GM19239 (cell line): ENCODE results near the gene GOLGA7B.
A peak's percentile ranks its signal among the peaks of the same experiment; 100 is the strongest.

Source experiments
- DNase-seq: peaks from one replicate; pipeline ENCODE4 v3.0.0; 2011; ENCODE audit warnings: low spot score; ENCODE audit not compliant: insufficient read length
- FAIRE-seq: peaks from 2 replicates; lab custom pipeline; 2011; peaks lifted over from hg19 to GRCh38; lab: Jason Lieb, UNC

GOLGA7B gene

GRCh38 chr10:97914171-97914836, 64.7 kb downstream of the GOLGA7B start:
- FAIRE-seq (no peak), DNase-seq (no peak)

GRCh38 chr10:97914837-97915211, 65.2 kb downstream of the GOLGA7B start:
- DNase-seq (peak; percentile 79), FAIRE-seq (peak; percentile 68)

GRCh38 chr10:97915346-97916131, 65.9 kb downstream of the GOLGA7B start:
- FAIRE-seq (no peak), DNase-seq (no peak)

GRCh38 chr10:97916586-97916985, 66.9 kb downstream of the GOLGA7B start:
- no peak for DNase-seq
- FAIRE-seq, result no peak

GRCh38 chr10:97919012-97919411, 69.4 kb downstream of the GOLGA7B start:
- no peak for FAIRE-seq
- DNase-seq, result no peak

GRCh38 chr10:97920865-97921264, 71.2 kb downstream of the GOLGA7B start:
- no peak for FAIRE-seq

More at GRCh38 chr10:97920865-97921264, 71.2 kb downstream of the GOLGA7B start:
- no peak for DNase-seq
